Liver (tissue), 9 donors: ENCODE results near the gene ELOVL3. TPM values are rescaled to one million over a fixed set of nuclear protein-coding genes. Genes with fewer than 3 reads are reported as not detected.

Experiments used
- DNase-seq: peaks from one replicate; pipeline ENCODE4 v3.0.0-alpha.2; 2017; ENCODE audit warnings: low spot score
- H3K27ac ChIP-seq, 2 donors: one replicate each; pipeline ENCODE4 v1.7.0; 2013; ENCODE audit warnings: inconsistent platforms in 2 of 2, low read length in 2 of 2, control low read depth in 1 of 2, low read depth in 1 of 2, mild to moderate bottlenecking in 1 of 2
- H3K27me3 ChIP-seq, 4 donors: one replicate each; pipeline versions ENCODE4 v1.6.1 to v1.7.0; 2013; ENCODE audit warnings: low read length in 3 of 4, inconsistent platforms in 1 of 4, mild to moderate bottlenecking in 1 of 4, moderate library complexity in 1 of 4; ENCODE audit not compliant: control insufficient read depth in 4 of 4, insufficient read depth in 4 of 4
- H3K36me3 ChIP-seq, 4 donors: one replicate each; pipeline versions ENCODE4 v1.6.1 to v1.7.0; 2013; ENCODE audit warnings: low read length in 3 of 4, mild to moderate bottlenecking in 3 of 4, low read depth in 1 of 4, moderate library complexity in 1 of 4; ENCODE audit not compliant: control insufficient read depth in 4 of 4, insufficient read depth in 3 of 4
- H3K4me1 ChIP-seq, 4 donors: one replicate each; pipeline versions ENCODE4 v1.6.1 to v1.7.0; 2013; ENCODE audit warnings: low read length in 3 of 4, mild to moderate bottlenecking in 3 of 4, moderate library complexity in 1 of 4; ENCODE audit not compliant: control insufficient read depth in 4 of 4, insufficient read depth in 4 of 4
- H3K4me3 ChIP-seq, 3 donors: one replicate each; pipeline versions ENCODE4 v1.6.1 to v1.7.0; 2013; ENCODE audit warnings: low read length in 3 of 3, control low read depth in 1 of 3, low read depth in 1 of 3, mild to moderate bottlenecking in 1 of 3
- H3K9ac ChIP-seq, 2 donors: one replicate each; pipeline ENCODE4 v1.7.0; 2013; ENCODE audit warnings: low read length in 2 of 2, mild to moderate bottlenecking in 2 of 2, moderate library complexity in 2 of 2, control low read depth in 1 of 2, low read depth in 1 of 2
- H3K9me3 ChIP-seq, 4 donors: one replicate each; pipeline versions ENCODE4 v1.6.1 to v1.7.0; 2013; ENCODE audit warnings: low read length in 3 of 4; ENCODE audit not compliant: control insufficient read depth in 4 of 4
- EGR1 ChIP-seq, 2 donors: IDR thresholded peaks; 2 replicates each; pipeline ENCODE4 v1.6.1; 2016 to 2018; ENCODE audit warnings: antibody characterized with exemption in 2 of 2, low read depth in 2 of 2
- FOXA1 ChIP-seq: IDR thresholded peaks from 2 replicates; pipeline ENCODE4 v1.6.1; 2016; ENCODE audit warnings: antibody characterized with exemption
- FOXA2 ChIP-seq: IDR thresholded peaks from 2 replicates; pipeline ENCODE4 v1.6.1; 2016; ENCODE audit warnings: antibody characterized with exemption
- HNF4A ChIP-seq, 2 donors: conservative IDR thresholded peaks; 2 replicates each; pipeline ENCODE4 v1.6.1; 2016; ENCODE audit warnings: antibody characterized with exemption in 2 of 2, mild to moderate bottlenecking in 2 of 2
- NR2F2 ChIP-seq: IDR thresholded peaks from 2 replicates; pipeline ENCODE4 v1.6.1; 2016; ENCODE audit warnings: antibody characterized with exemption
- SP1 ChIP-seq: IDR thresholded peaks from 2 replicates; pipeline ENCODE4 v1.6.1; 2018; ENCODE audit warnings: antibody characterized with exemption, mild to moderate bottlenecking
- YY1 ChIP-seq: IDR thresholded peaks from 2 replicates; pipeline ENCODE4 v1.6.1; 2016; ENCODE audit warnings: antibody characterized with exemption, mild to moderate bottlenecking
- WGBS: extraction: QIAGEN DNeasy Blood & Tissue Kit; methylation state at CpG from one replicate; pipeline ENCODE4 v1.1.7; 2013; 5-methylcytosine and 5-hydroxymethylcytosine counted together
- polyA plus RNA-seq, 2 donors: library from polyadenylated mRNA; stranded (reverse) in 1 of 2; unstranded in 1 of 2; fragments of 200-250 nt in 1 of 2; fragments of >200 nt in 1 of 2; fragmentation: Nextera tagmentation in 1 of 2; extraction: Ambion mirVana in 1 of 2; gene quantifications; one replicate each; pipeline versions ENCODE4 v1.2.1 to v1.2.3, GENCODE V29; 2013 to 2015
- total RNA-seq, 2 donors: library from RNA; depleted of rRNA; stranded (reverse); fragments of >200 nt; gene quantifications; one replicate each; pipeline ENCODE4 v1.2.3, GENCODE V29; 2014
- TF ChIP-seq, protein P1 (sequence below): IDR thresholded peaks from 2 replicates; pipeline ENCODE4 v1.6.1; 2016; ENCODE audit warnings: antibody characterized with exemption
- TF ChIP-seq, protein P2 (sequence below): fragments of 150-350 bp; IDR thresholded peaks from 2 replicates; pipeline ENCODE4 v1.5.1; 2017; ENCODE audit warnings: improper control_type of control experiment, low read depth, low read length; ENCODE audit not compliant: missing input control
- TF ChIP-seq, protein P3 (sequence below): IDR thresholded peaks from 2 replicates; pipeline ENCODE4 v1.6.1; 2016; ENCODE audit warnings: antibody characterized with exemption, mild to moderate bottlenecking
- donor health status: healthy.
- donor health status: healthy.
- donor health status: healthy.
- donor health status: healthy.
- donor health status: healthy.

Gene ELOVL3
- total and polyA plus RNA-seq, 4 donors = 0.42 TPM; not detected in 3

DNA sequence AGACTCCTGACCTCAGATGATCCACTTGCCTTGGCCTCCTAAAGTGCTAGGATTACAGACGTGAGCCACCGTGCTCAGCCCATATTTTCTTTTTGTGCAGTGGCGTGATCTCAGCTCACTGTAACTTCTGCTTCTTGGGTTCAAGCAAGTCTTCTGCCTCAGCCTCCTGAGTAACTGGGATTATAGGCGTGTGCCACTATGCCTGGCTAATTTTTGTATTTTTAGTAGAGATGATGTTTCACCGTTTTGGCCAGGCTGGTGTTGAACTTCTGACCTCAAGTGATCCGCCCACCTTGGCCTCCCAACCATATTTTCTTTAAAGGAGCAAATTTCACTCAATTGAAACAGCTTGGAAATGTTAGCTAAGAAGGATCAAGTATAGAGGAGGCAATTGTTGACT, 35.7 kb downstream of the ELOVL3 start:
- H3K36me3 ChIP-seq = peaks cover 3 to 25% (median 16%) of the 10 kb centered on the region in 4 donors

DNA sequence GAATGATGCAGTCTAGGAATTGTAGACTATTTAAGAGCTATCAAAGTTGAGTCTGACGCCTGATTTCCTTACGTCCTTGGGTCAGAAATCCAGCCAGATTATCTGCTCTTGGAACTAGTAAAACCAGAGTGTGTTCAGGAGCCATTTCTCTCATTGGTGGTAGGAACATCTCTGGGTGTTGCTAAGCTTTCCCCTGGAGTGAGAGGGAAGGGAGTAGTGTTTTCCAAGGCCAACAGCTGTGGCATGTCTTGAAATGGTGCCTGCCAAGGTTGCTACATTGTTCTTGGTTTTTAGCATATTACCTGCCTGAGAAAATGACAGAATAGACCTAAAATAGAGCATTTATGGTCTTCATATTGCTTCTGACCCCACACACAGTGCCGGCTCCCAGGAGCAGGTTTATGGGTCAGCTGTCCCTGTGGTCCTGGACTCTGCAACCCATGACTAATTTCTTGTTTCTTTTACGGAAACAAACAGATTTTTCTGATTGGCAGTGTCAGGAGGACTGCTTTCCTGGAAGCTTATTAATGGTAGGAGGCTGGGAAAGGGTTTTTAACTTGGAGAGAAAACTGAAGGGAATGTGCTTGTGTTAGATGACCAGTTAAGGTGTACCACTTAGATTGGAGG, 36.8 kb downstream of the ELOVL3 start:
- Histone ChIP-seq H3K27ac (no peak overlapping the region), H3K9me3 (no peaks in the 10 kb centered on the region), H3K4me1 (peaks cover 0 to 5% (median 0%) of the 10 kb centered on the region in 4 donors), H3K9ac (no peak overlapping the region), H3K36me3 (peaks cover 5 to 25% (median 16%) of the 10 kb centered on the region in 4 donors), H3K4me3 (no peak overlapping the region), H3K27me3 (no peaks in the 10 kb centered on the region)
- WGBS = 84% methylated on average over 4 of the region's 4 CpGs
- no peak for DNase-seq
- TF ChIP-seq SP1 (no peak), HNF4A (conservative IDR thresholded peaks at IDR 0.05) (peak in 1 of 2 donors; percentile 21), NR2F2 (no peak)
- TF ChIP-seq, protein P1, sequence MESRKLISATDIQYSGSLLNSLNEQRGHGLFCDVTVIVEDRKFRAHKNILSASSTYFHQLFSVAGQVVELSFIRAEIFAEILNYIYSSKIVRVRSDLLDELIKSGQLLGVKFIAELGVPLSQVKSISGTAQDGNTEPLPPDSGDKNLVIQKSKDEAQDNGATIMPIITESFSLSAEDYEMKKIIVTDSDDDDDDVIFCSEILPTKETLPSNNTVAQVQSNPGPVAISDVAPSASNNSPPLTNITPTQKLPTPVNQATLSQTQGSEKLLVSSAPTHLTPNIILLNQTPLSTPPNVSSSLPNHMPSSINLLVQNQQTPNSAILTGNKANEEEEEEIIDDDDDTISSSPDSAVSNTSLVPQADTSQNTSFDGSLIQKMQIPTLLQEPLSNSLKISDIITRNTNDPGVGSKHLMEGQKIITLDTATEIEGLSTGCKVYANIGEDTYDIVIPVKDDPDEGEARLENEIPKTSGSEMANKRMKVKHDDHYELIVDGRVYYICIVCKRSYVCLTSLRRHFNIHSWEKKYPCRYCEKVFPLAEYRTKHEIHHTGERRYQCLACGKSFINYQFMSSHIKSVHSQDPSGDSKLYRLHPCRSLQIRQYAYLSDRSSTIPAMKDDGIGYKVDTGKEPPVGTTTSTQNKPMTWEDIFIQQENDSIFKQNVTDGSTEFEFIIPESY = no peak

More for the DNA sequence above, 35.7 kb downstream of the ELOVL3 start:
- TF ChIP-seq, protein P2, sequence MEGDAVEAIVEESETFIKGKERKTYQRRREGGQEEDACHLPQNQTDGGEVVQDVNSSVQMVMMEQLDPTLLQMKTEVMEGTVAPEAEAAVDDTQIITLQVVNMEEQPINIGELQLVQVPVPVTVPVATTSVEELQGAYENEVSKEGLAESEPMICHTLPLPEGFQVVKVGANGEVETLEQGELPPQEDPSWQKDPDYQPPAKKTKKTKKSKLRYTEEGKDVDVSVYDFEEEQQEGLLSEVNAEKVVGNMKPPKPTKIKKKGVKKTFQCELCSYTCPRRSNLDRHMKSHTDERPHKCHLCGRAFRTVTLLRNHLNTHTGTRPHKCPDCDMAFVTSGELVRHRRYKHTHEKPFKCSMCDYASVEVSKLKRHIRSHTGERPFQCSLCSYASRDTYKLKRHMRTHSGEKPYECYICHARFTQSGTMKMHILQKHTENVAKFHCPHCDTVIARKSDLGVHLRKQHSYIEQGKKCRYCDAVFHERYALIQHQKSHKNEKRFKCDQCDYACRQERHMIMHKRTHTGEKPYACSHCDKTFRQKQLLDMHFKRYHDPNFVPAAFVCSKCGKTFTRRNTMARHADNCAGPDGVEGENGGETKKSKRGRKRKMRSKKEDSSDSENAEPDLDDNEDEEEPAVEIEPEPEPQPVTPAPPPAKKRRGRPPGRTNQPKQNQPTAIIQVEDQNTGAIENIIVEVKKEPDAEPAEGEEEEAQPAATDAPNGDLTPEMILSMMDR = no peak
- H3K27me3 ChIP-seq = no peaks in the 10 kb centered on the region
- no peak overlapping the region for H3K4me3 ChIP-seq
- no peak for DNase-seq
- peaks cover 0 to 5% (median 0%) of the 10 kb centered on the region in 4 donors for H3K4me1 ChIP-seq
- H3K27ac ChIP-seq = no peak overlapping the region
- 66% methylated on average over 6 of the region's 6 CpGs for WGBS
- H3K9ac ChIP-seq = no peak overlapping the region
- no peaks in the 10 kb centered on the region for H3K9me3 ChIP-seq

DNA sequence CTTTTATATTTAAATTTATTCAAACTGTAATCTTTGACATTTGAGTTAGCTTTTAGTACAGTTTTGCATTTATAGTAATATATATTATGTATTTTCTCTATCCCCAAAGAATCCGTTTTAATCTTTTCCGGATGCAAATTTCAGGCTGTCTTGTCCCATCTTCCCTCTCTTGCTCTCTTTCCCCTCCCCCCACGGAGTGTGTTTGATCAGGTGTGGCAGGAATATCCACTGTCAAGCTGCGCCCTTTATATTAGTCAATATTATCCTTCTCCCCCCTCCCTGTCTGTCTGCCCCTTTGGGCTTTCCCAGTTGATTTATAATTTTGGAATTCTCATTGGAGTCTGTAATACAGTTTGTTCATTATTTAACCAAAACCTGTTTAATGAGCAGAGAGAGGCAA, 38.3 kb downstream of the ELOVL3 start:
- Histone ChIP-seq H3K4me1 (peaks cover 0 to 5% (median 2%) of the 10 kb centered on the region in 4 donors), H3K4me3 (no peak overlapping the region), H3K36me3 (peaks cover 5 to 26% (median 15%) of the 10 kb centered on the region in 4 donors), H3K9ac (no peak overlapping the region), H3K27ac (no peak overlapping the region), H3K27me3 (no peaks in the 10 kb centered on the region), H3K9me3 (no peaks in the 10 kb centered on the region)
- DNase-seq = no peak
- TF ChIP-seq FOXA2 (no peak), EGR1 (IDR thresholded peaks at IDR 0.05; ENCODE audit: low read depth in 2 of 2) (no peak), YY1 (no peak), FOXA1 (no peak)
- TF ChIP-seq, protein P2 = no peak
- TF ChIP-seq, protein P3, sequence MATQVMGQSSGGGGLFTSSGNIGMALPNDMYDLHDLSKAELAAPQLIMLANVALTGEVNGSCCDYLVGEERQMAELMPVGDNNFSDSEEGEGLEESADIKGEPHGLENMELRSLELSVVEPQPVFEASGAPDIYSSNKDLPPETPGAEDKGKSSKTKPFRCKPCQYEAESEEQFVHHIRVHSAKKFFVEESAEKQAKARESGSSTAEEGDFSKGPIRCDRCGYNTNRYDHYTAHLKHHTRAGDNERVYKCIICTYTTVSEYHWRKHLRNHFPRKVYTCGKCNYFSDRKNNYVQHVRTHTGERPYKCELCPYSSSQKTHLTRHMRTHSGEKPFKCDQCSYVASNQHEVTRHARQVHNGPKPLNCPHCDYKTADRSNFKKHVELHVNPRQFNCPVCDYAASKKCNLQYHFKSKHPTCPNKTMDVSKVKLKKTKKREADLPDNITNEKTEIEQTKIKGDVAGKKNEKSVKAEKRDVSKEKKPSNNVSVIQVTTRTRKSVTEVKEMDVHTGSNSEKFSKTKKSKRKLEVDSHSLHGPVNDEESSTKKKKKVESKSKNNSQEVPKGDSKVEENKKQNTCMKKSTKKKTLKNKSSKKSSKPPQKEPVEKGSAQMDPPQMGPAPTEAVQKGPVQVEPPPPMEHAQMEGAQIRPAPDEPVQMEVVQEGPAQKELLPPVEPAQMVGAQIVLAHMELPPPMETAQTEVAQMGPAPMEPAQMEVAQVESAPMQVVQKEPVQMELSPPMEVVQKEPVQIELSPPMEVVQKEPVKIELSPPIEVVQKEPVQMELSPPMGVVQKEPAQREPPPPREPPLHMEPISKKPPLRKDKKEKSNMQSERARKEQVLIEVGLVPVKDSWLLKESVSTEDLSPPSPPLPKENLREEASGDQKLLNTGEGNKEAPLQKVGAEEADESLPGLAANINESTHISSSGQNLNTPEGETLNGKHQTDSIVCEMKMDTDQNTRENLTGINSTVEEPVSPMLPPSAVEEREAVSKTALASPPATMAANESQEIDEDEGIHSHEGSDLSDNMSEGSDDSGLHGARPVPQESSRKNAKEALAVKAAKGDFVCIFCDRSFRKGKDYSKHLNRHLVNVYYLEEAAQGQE = no peak
- WGBS = 87% methylated on average over 4 of the region's 4 CpGs
